GM12892 (cell line): ENCODE measurements around the gene C3orf80.
A peak's percentile ranks its signal among the peaks of the same experiment; 100 is the strongest.
"Not testable (repeated sequence)": the region's sequence is repeated elsewhere in the genome, so short reads cannot be mapped to it uniquely, and the experiment has no call there.

ENCODE experiments used
- DNase-seq: peaks from one replicate; pipeline ENCODE4 v3.0.0; 2011; ENCODE audit not compliant: insufficient read length
- FAIRE-seq: peaks from 2 replicates; lab custom pipeline; 2011; peaks lifted over from hg19 to GRCh38; lab: Jason Lieb, UNC
- POLR2A ChIP-seq: IDR thresholded peaks from 2 replicates; pipeline ENCODE4 v1.6.1; 2011; ENCODE audit warnings: low read depth, low read length, control low read depth
- POLR2AphosphoS5 ChIP-seq: IDR thresholded peaks from 2 replicates; pipeline ENCODE4 v1.6.1; 2011; ENCODE audit warnings: low read depth, low read length, control low read depth
- TAF1 ChIP-seq: IDR thresholded peaks from 2 replicates; pipeline ENCODE4 v1.6.1; 2011; ENCODE audit warnings: low read depth, mild to moderate bottlenecking, control low read depth, low read length, borderline replicate concordance

C3orf80 gene

DNA sequence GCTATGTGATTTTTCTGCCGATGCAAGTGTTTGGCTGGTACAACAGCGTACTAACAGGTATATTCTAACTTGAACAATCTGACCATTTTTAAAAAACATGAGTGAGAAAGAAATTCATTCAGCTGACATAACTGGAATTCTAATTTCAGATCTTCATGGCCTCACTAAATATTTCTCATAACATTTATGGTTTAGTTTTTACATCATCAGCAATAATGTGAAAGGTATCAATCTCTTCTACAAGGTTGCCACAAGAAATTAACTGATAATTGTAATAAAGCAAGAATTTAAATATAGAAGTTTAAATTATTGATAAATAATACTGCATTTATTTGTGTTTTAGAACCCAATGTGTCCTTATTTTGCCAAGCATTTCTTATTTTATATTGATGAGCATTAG lies 5.2 kb upstream of the C3orf80 start:
- FAIRE-seq (no peak), DNase-seq (no peak)

DNA sequence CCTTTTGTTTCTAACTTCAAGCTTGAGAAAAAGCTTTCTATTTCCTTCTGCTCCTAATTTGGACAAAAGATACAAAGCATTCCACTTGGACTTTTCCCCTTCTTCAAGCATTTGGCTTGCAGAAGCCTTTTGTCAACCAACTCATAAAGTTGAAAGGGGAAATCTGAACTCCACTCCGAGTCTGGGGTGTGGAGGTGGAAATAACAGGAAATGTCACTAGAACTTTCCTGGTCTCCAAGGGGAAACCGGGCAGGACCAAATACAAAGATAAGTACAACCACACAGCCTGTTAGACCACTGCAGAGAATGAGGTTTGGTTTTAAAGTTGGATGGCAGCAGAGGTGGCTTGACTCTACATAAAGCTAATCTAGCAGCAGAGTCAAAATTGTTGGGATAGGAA lies 4.2 kb upstream of the C3orf80 start:
- FAIRE-seq: no peak
- no peak for DNase-seq
- TF ChIP-seq TAF1: no peak
- TF ChIP-seq POLR2AphosphoS5: no peak
- TF ChIP-seq POLR2A: no peak

More for the DNA sequence above, 5.2 kb upstream of the C3orf80 start:
- no peak for TF ChIP-seq TAF1
- no peak for TF ChIP-seq POLR2AphosphoS5
- no peak for TF ChIP-seq POLR2A

DNA sequence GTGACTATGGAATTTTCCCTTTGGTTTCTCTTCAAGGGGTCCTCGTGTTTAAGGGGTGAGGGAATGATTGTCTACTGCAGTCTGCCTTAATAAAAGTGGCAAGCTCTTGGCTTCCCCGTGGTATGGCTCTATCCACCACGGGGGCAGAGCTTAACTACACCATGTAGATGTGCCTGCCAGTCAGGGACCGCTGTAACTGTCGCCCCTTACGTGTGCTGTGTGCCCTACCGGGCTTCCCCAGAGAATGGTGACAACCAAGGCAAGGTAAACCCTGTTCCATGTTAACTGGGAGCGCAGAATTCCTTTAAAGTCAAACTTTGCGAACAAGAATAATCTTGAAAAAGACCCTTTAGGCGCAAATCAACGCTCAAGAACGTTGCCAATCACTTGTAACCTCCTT lies 966 bp upstream of the C3orf80 start:
- DNase-seq: no peak
- peak; percentile 86 for FAIRE-seq
- TF ChIP-seq POLR2A (no peak), TAF1 (no peak), POLR2AphosphoS5 (no peak)

DNA sequence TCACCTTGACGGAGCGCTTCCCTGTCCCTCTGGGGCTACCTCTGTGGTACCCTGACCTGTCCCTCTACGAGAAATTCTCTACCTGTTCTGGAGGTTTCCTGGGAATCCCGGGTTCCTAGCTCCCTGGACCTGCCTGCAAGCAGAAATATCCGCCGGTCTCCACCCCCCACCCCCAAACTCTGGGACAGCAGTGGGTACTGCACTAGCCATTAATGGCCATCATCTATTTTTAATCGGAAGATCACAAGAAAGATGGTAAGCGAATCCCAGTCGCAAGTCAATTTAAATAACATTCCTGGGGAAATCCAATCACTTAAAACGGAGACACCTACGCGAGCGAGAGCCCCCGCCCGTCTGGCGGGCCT lies 429 bp upstream of the C3orf80 start:
- DNase-seq: no peak
- TF ChIP-seq POLR2A: no peak
- TF ChIP-seq POLR2AphosphoS5: no peak
- no peak for TF ChIP-seq TAF1
- FAIRE-seq: peak; percentile 40

DNA sequence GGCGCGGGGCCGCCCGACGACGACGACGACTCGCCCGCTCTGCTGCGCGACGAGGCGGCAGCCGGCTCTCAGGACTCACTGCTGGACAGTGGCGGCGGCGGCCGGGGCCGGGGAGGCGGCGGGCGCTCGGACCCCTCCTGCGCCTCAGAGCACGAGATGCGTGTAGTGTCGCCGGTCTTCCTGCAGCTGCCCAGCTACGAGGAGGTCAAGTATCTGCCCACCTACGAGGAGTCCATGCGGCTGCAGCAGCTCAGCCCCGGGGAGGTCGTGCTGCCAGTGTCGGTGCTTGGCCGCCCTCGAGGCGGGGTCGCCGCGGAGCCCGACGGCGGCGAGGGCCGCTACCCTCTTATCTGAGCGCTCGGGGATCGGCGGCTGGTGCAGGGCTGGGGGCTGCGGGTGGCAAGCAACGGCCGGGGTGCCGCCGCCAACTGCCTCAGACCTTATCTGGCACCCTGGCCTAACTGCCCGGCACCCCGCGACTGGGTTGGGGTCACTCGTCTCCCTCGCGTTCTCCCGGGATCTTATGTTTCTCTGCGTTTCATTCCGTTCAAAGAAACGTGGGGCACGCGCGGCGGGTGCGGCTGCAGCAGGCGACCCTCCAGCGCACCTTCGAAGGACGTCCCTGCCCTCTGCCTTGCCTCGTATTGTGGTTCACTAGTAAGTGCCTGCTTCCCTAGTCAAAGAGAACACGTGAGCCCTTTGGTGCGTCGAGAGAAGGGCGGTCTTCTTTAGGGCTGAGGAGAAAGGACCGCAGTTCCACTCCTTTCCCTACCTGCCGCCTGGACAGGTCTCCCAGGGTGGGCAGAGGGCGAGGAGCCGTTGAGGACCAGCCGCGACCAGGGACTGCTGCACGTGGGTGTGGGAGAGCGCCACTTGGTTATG lies 1.0 kb downstream of the C3orf80 start:
- TF ChIP-seq TAF1 (no peak), POLR2AphosphoS5 (no peak), POLR2A (no peak)
- peak; percentile 7 for DNase-seq
- FAIRE-seq: no peak

DNA sequence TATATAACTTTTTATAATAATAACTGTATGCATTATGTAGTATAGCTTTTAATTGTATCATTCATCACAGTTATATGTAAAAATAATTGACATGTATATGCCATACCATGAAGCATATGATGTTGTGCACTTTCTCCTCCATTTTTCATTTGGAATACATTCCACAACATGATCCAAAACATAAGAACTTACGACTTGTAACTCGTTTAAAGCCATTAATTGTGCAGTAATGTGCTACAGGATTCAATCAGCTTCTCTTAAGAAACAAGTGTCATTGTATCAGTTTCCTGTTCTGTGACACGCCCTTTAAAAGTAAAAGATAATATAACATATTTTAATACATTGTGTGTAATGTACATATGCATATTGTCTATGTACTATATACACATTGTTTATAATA lies 2.2 kb downstream of the C3orf80 start:
- no peak for TF ChIP-seq TAF1
- TF ChIP-seq POLR2A: no peak
- no peak for TF ChIP-seq POLR2AphosphoS5
- no peak for FAIRE-seq
- no peak for DNase-seq

DNA sequence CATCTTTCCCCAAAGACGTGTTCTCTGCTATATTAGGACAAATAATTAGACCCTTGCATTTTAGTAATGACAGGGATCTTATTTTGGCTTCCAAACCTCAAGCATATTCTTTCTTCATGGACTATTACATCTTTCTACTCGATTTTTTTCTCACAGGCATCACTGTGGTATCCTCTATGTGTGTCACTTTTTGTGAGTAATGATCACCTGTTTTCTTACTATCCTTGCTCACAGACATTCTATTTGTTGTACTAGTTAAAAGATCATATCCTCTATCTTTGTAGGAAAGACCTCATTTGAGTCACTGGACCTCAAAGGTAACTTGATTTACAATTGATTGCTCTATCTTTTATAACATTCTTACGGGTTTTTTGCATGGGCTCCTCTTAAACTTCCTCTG lies 6.8 kb downstream of the C3orf80 start:
- no peak for FAIRE-seq
- no peak for DNase-seq
- no peak for TF ChIP-seq POLR2AphosphoS5
- TF ChIP-seq TAF1: no peak
- no peak for TF ChIP-seq POLR2A

DNA sequence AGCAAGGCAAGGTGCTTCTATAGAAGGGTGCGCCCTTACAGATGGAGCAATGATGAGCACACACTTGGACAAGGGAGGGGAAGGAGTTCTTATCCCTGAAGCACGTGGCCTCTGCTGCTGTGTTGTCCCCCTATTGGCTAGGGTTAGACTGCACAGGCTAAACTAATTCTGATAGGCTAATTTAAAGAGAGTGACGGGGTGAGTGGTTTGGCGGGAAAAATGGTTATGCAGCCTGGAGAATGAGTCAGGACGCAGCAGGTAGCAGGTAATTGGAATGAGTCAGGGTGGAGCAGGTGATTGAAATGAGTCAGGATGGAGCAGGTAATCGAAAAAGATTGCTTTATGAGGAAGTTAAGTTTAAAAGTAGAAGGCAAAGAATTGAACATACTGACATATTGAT lies 15.5 kb downstream of the C3orf80 start:
- FAIRE-seq, DNase-seq: not testable (repeated sequence)

DNA sequence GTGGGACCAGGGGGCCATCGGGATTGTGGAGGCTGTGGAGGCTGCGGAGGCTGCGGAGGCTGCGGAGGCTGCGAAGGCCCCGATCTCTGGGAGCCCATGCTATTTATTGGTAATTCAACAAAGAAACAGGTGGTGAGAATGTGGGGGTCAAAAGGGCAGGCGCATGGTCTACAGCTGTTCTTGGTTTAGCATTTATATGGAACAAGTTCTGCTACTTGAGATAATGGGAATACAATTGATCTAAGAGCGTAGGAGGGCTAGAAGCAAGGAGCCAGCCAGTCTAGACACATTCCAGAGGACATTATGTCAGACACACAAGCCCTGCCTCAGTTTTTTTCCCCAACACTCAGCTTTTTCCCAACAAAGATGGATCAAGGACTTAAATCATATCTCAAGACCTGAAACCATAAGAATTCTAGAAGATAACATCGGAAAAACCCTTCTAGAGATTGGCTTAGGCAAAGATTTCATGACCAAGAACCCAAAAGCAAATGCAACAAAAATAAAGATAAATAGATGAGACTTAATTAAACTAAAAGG lies 20.1 kb downstream of the C3orf80 start:
- TF ChIP-seq TAF1 (no peak), POLR2A (no peak), POLR2AphosphoS5 (no peak)
- FAIRE-seq (no peak), DNase-seq (no peak)

DNA sequence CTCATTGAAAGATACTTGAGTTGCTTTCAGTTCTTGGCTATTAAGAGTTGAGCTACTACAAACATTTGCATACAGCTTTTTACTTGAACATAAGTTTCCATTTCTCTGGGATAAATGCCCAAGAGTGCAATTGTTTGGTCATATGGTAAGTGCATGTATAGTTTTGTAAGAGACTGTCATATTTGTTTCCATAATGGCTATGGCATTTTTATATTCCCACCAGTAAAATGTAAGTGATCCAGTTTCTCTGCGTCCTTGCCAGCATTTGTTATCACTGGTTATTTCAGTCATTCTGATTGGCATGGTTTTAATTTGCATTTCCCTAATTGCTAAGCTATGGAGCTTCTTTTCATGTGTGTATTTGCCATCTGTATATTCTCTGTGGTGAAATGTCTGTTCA lies 22.5 kb downstream of the C3orf80 start:
- no peak for DNase-seq
- no peak for FAIRE-seq
- no peak for TF ChIP-seq POLR2A
- no peak for TF ChIP-seq POLR2AphosphoS5
- no peak for TF ChIP-seq TAF1

DNA sequence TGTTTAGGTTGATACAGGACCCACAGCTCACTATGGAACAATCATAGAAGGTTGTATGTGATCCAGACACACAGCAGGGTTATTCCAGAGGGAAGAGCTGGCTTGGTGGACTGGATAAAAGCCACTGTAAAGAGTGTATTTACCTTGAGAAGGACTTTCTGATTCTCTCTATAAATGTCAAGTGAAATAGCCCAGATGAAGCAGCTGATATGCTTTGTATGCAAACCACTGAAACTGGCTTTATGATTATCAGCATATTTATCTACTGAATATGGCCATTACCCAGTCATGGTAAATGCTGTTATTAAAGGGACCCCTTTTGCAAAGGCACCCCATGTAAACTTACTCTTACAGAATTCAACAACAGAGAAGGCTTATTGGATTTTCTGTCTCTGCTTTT lies 28.1 kb downstream of the C3orf80 start:
- DNase-seq: no peak
- no peak for FAIRE-seq
- no peak for TF ChIP-seq POLR2A
- TF ChIP-seq POLR2AphosphoS5: no peak
- TF ChIP-seq TAF1: no peak

DNA sequence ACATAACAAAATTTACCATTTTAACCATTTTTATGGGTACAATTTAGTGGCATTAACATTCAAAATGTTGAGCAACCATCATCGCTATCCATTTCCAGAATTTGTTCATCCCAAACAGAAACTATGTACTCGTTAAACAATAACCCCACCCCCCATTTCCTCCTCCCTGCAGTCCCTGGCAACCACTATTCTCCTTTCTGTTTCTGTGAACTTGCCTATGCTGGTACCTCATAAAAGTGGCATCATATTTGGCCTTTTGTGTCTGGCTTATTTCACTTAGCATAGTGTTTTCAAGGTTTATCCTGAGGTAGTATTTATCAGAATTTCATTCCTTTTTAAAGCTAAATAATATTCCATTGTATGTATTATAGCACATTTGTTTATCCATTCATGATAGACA lies 32.4 kb downstream of the C3orf80 start:
- no peak for FAIRE-seq
- DNase-seq: no peak
- TF ChIP-seq TAF1 (no peak), POLR2AphosphoS5 (no peak), POLR2A (no peak)

DNA sequence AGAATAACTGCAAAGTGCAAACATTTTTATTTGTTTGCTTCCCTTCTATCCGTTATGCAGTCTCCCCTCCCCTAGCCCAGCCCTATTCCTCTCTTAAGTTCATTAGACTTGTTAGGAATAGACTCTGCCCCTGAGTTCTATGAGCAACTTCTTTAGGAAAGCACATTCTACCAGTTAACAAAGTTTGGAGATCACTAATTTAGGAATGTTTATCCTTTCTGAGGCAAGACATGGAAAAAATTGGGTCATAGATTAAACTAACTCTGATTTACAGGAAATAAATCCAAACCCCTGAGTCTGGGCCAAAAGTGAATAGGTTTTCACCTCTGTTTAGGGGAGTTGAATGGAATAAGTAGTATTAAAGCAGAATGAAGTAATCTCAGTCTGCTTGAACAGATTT lies 34.4 kb downstream of the C3orf80 start:
- no peak for FAIRE-seq
- no peak for TF ChIP-seq POLR2A
- TF ChIP-seq POLR2AphosphoS5: no peak
- no peak for TF ChIP-seq TAF1
- no peak for DNase-seq
